Measurements from ENCODE around the gene SNX33. TPM values are rescaled to one million over a fixed set of nuclear protein-coding genes. Genes with fewer than 3 reads are reported as not detected.
A peak's percentile ranks its signal among the peaks of the same experiment; 100 is the strongest.

Gene SNX33
- total and polyA plus RNA-seq, 2 of the 13 experiments (the other 11 are each of a cell fraction or from before 2014, with no cell fraction given): 11.0 to 11.6 TPM

GRCh38 chr15:75696311-75696720, 48.6 kb downstream of the SNX33 start:
- Histone ChIP-seq H4K20me1 (ENCODE audit: insufficient read depth, low read length) (no peaks in the 10 kb centered on the region), H3K36me3 (replicated peaks in 1 of 2; ENCODE audit: control insufficient read depth in 1 of 2, insufficient read depth in 2 of 2, low read length in 2 of 2) (no peaks in the 10 kb centered on the region), H3K4me3 (replicated peaks in 1 of 3; ENCODE audit: insufficient read depth in 1 of 3, low read depth in 2 of 3, low read length in 3 of 3) (no peak overlapping the region), H3K79me2 (ENCODE audit: insufficient read depth, low read length) (no peaks in the 10 kb centered on the region), H2AFZ (ENCODE audit: low read length) (no peak overlapping the region), H3K4me2 (ENCODE audit: low read depth, low read length) (no peak overlapping the region), H3K9ac (ENCODE audit: insufficient read depth, low read depth, low read length) (no peak overlapping the region), H3K9me3 (ENCODE audit: low read length) (no peaks in the 10 kb centered on the region), H3K27ac (ENCODE audit: extremely low read length, insufficient read depth, low read length) (no peak overlapping the region), H3K27me3 (ENCODE audit: control insufficient read depth in 1 of 2, insufficient read depth in 2 of 2, low read length in 2 of 2) (peaks cover 10 to 52% of the 10 kb centered on the region in 2 experiments; a peak in 3 of 5 replicates), H3K4me1 (ENCODE audit: insufficient read depth, low read length) (peaks cover 34% of the 10 kb centered on the region)
- ChIA-PET POLR2A (no interaction called here), CTCF (ENCODE audit: low intra/inter-chr PET ratio, low total read pairs) (no interaction called here)
- WGBS (ENCODE audit: low lambda C conversion rate): 47% methylated on average over 12 of the region's 14 CpGs
- BruUV-seq (replicated peaks): no TSS peak
- TF ChIP-seq EED (CRISPR knock-in tag; IDR thresholded peaks at IDR 0.05): no peak
- TF ChIP-seq CBX2 (IDR thresholded peaks at IDR 0.05; ENCODE audit: low read depth, low read length): no peak
- TF ChIP-seq CBX2 (CRISPR knock-in tag; IDR thresholded peaks at IDR 0.05; ENCODE audit: low read depth): no peak
- 0 out of 2 replicates have a peak, but pooled peaks have one; percentile 80 for TF ChIP-seq HNRNPL (IDR thresholded peaks at IDR 0.05; ENCODE audit: low read depth, low read length)
- FAIRE-seq: no peak
- DNase-seq (ENCODE audit: low spot score): no peak
- no peak for ATAC-seq
- in situ Hi-C loops (cut with HindIII; ENCODE audit: extremely low pct_ligation_motif_present, low pct_unique_long_range_greater_than_20kb): no loop called here
- intact Hi-C loops (cut with micrococcal nuclease; ENCODE audit: unreplicated experiment): no loop called here

- 0% methylated on average over 3 of the region's 11 CpGs for WGBS (ENCODE audit: low lambda C conversion rate)
- H3K4me3 ChIP-seq (replicated peaks in 1 of 3; ENCODE audit: insufficient read depth in 1 of 3, low read depth in 2 of 3, low read length in 3 of 3): no peak overlapping the region
- no peak for ATAC-seq
- peaks cover 34% of the 10 kb centered on the region for H3K4me1 ChIP-seq (ENCODE audit: insufficient read depth, low read length)
- DNase-seq (ENCODE audit: low spot score): no peak
- POLR2A ChIA-PET: no interaction called here
- FAIRE-seq: no peak
- H3K9ac ChIP-seq (ENCODE audit: insufficient read depth, low read depth, low read length): no peak overlapping the region
- H3K27me3 ChIP-seq (ENCODE audit: control insufficient read depth in 1 of 2, insufficient read depth in 2 of 2, low read length in 2 of 2): peaks cover 11 to 53% of the 10 kb centered on the region in 2 experiments; a peak in 3 of 5 replicates
- no peak overlapping the region for H3K27ac ChIP-seq (ENCODE audit: extremely low read length, insufficient read depth, low read length)
- no peaks in the 10 kb centered on the region for H4K20me1 ChIP-seq (ENCODE audit: insufficient read depth, low read length)
- BruUV-seq (replicated peaks): no TSS peak
- no peaks in the 10 kb centered on the region for H3K36me3 ChIP-seq (replicated peaks in 1 of 2; ENCODE audit: control insufficient read depth in 1 of 2, insufficient read depth in 2 of 2, low read length in 2 of 2)
- no peak overlapping the region for H2AFZ ChIP-seq (ENCODE audit: low read length)
- CTCF ChIA-PET (ENCODE audit: low intra/inter-chr PET ratio, low total read pairs): no interaction called here
- intact Hi-C loops (cut with micrococcal nuclease; ENCODE audit: unreplicated experiment) (no loop called here), in situ Hi-C loops (cut with HindIII; ENCODE audit: extremely low pct_ligation_motif_present, low pct_unique_long_range_greater_than_20kb) (no loop called here)
- H3K9me3 ChIP-seq (ENCODE audit: low read length): no peaks in the 10 kb centered on the region
- H3K4me2 ChIP-seq (ENCODE audit: low read depth, low read length): no peak overlapping the region
- H3K79me2 ChIP-seq (ENCODE audit: insufficient read depth, low read length): no peaks in the 10 kb centered on the region
- TF ChIP-seq ISL2 (CRISPR knock-in tag; IDR thresholded peaks at IDR 0.05): no peak
- TF ChIP-seq ZNF552 (CRISPR knock-in tag; IDR thresholded peaks at IDR 0.05; ENCODE audit: borderline replicate concordance): no peak
- TF ChIP-seq PRPF4 (IDR thresholded peaks at IDR 0.05; ENCODE audit: low read depth, low read length, poor library complexity, severe bottlenecking): no peak
- no peak for TF ChIP-seq RORA (CRISPR knock-in tag; IDR thresholded peaks at IDR 0.05)
- no peak for TF ChIP-seq HINFP (CRISPR knock-in tag; IDR thresholded peaks at IDR 0.05; ENCODE audit: low read depth)
- TF ChIP-seq RCOR2 (CRISPR knock-in tag; IDR thresholded peaks at IDR 0.05): no peak
- no peak for TF ChIP-seq JUNB (CRISPR knock-in tag; IDR thresholded peaks at IDR 0.05; ENCODE audit: borderline replicate concordance)
- TF ChIP-seq POGZ (CRISPR knock-in tag; IDR thresholded peaks at IDR 0.05): no peak
- no peak for TF ChIP-seq HNRNPLL (IDR thresholded peaks at IDR 0.05; ENCODE audit: low read depth, low read length, poor library complexity, severe bottlenecking)
- TF ChIP-seq ZKSCAN5 (CRISPR knock-in tag; IDR thresholded peaks at IDR 0.05): no peak
- no peak for TF ChIP-seq ZFP91 (CRISPR knock-in tag; IDR thresholded peaks at IDR 0.05; ENCODE audit: borderline replicate concordance)
- no peak for TF ChIP-seq ZNF773 (CRISPR knock-in tag; IDR thresholded peaks at IDR 0.05; ENCODE audit: borderline replicate concordance)
- no peak for TF ChIP-seq ZNF747 (CRISPR knock-in tag; IDR thresholded peaks at IDR 0.05; ENCODE audit: borderline replicate concordance)
- TF ChIP-seq ZNF607 (CRISPR knock-in tag; IDR thresholded peaks at IDR 0.05; ENCODE audit: borderline replicate concordance): no peak
Measured at GRCh38 chr15:75696854-75697259, 49.1 kb downstream of the SNX33 start.
